PC-9 (cell line): Measurements from ENCODE around the gene AHCYL2. TPM values are rescaled to one million over a fixed set of nuclear protein-coding genes. Genes with fewer than 3 reads are reported as not detected.

Source experiments
- BruUV-seq: library from RNA; stranded (reverse); fragments of 400-500 nt; replicated peaks from 2 replicates; lab custom pipeline; 2021; lab: Mats Ljungman, UMichigan
- CTCF ChIA-PET: fragments of 300-600 bp; sonication (Branson Sonifier 250); formaldehyde crosslinking; loops from one replicate; lab custom pipeline; 2022; ENCODE audit warnings: antibody characterized with exemption; lab: Charles Lee
- POLR2A ChIA-PET: fragments of 300-600 bp; sonication (Branson Sonifier 250); formaldehyde crosslinking; loops from one replicate; lab custom pipeline; 2022; ENCODE audit warnings: antibody characterized with exemption; ENCODE audit not compliant: unreplicated experiment; lab: Charles Lee
- DNase-seq, 2 experiments: peaks; one replicate each; pipeline versions ENCODE4 v3.0.0 to v3.0.0-alpha.2; 2015 to 2022; ENCODE audit warnings: mixed read lengths in 1 of 2
- H2AFZ ChIP-seq: fragments of 200-600 bp; sonication (generic); 2 replicates; pipeline ENCODE4 v1.8.1; 2017; ENCODE audit warnings: antibody characterized with exemption
- H3F3A ChIP-seq: fragments of 200-600 bp; sonication (generic); 2 replicates; pipeline ENCODE4 v1.8.1; 2017; ENCODE audit warnings: antibody characterized with exemption, mild to moderate bottlenecking, low read depth; ENCODE audit not compliant: insufficient read depth
- H3K27ac ChIP-seq: fragments of 200-600 bp; sonication (generic); 2 replicates; pipeline ENCODE4 v1.6.1; 2016; ENCODE audit warnings: mixed run types
- H3K27me3 ChIP-seq: fragments of 200-600 bp; sonication (generic); 2 replicates; pipeline ENCODE4 v1.6.1; 2016; ENCODE audit warnings: low read depth, mixed run types; ENCODE audit not compliant: insufficient read depth
- H3K36me3 ChIP-seq: fragments of 200-600 bp; sonication (generic); 2 replicates; pipeline ENCODE4 v1.6.1; 2016; ENCODE audit warnings: low read depth, mixed run types
- H3K4me1 ChIP-seq: fragments of 200-600 bp; sonication (generic); replicated peaks from 2 replicates; pipeline ENCODE4 v1.6.1; 2016; ENCODE audit warnings: mixed run types; ENCODE audit not compliant: insufficient read depth
- H3K4me2 ChIP-seq: fragments of 200-600 bp; sonication (generic); 2 replicates; pipeline ENCODE4 v1.6.1; 2017; ENCODE audit warnings: mixed run types
- H3K4me3 ChIP-seq: fragments of 200-600 bp; sonication (generic); 2 replicates; pipeline ENCODE4 v1.6.1; 2016; ENCODE audit warnings: mixed run types
- H3K79me2 ChIP-seq: fragments of 200-600 bp; sonication (generic); 2 replicates; pipeline ENCODE4 v1.6.1; 2017; ENCODE audit warnings: low read depth, mixed run types
- H3K9me2 ChIP-seq: fragments of 200-600 bp; sonication (generic); 2 replicates; pipeline ENCODE4 v1.8.1; 2017; ENCODE audit warnings: mild to moderate bottlenecking; ENCODE audit not compliant: insufficient read depth
- H3K9me3 ChIP-seq: fragments of 200-600 bp; sonication (generic); 2 replicates; pipeline ENCODE4 v1.8.1; 2016; ENCODE audit warnings: low read depth; ENCODE audit not compliant: insufficient read depth
- H4K20me1 ChIP-seq: fragments of 200-600 bp; sonication (generic); 2 replicates; pipeline ENCODE4 v1.8.1; 2017; ENCODE audit not compliant: insufficient read depth
- CTCF ChIP-seq: fragments of 200-600 bp; sonication (generic); conservative IDR thresholded peaks from 2 replicates; pipeline ENCODE4 v1.6.1; 2017; ENCODE audit warnings: mixed run types, antibody characterized with exemption, mild to moderate bottlenecking, moderate library complexity
- EZH2 ChIP-seq: fragments of 200-600 bp; sonication (generic); IDR thresholded peaks from 2 replicates; pipeline ENCODE4 v1.8.0; 2017; ENCODE audit warnings: antibody characterized with exemption, low read depth
- intact Hi-C: fragments of 100-400 bp; cut with micrococcal nuclease; formaldehyde crosslinking; loops from one replicate; pipeline ENCODE4 v1.10.0; 2022; ENCODE audit not compliant: unreplicated experiment
- total RNA-seq: library from RNA; stranded (reverse); gene quantifications from 2 replicates; pipeline ENCODE4 v1.2.3, GENCODE V29; 2021

Gene AHCYL2
- total RNA-seq, 1 experiment from 2014 or later, result 15.7 TPM

- no peaks in the 10 kb centered on the region for H3K9me2 ChIP-seq
- POLR2A ChIA-PET, result interaction anchor here (0.5 to 1.6 kb wide), 5 partner anchors 15 to 713 kb away, joined by 3 to 13 read pairs (median 6); no protein-coding TSS in a partner anchor
- H3K4me1 ChIP-seq, result peaks cover 46% of the 10 kb centered on the region
- no peaks in the 10 kb centered on the region for H4K20me1 ChIP-seq
- no peaks in the 10 kb centered on the region for H3K79me2 ChIP-seq
- CTCF ChIA-PET, result interaction anchor here (0.6 to 1.1 kb wide), 3 partner anchors 53 to 110 kb away, joined by 3 read pairs; no protein-coding TSS in a partner anchor
- peaks cover 40% of the 10 kb centered on the region for H3K36me3 ChIP-seq
- H2AFZ ChIP-seq, result no peak overlapping the region
- H3K4me2 ChIP-seq, result peak overlapping the region; percentile 68
- intact Hi-C loops, result loop anchor here (1.0 kb wide), 2 partner anchors 15 to 20 kb away; partner anchors contain the start of gene STRIP2
- no peaks in the 10 kb centered on the region for H3K9me3 ChIP-seq
- H3K27me3 ChIP-seq, result no peaks in the 10 kb centered on the region
- peaks cover 36% of the 10 kb centered on the region for H3F3A ChIP-seq
- 0 out of 2 replicates have a peak overlapping the region, but pooled peaks have one; percentile 7 for H3K4me3 ChIP-seq
- DNase-seq, result peak; percentile 78 to 99
- TF ChIP-seq CTCF (no peak), EZH2 (no peak)
- peak overlapping the region; percentile 95 for H3K27ac ChIP-seq
- BruUV-seq, result no TSS peak
Measured at GRCh38 chr7:129454249-129454551, 229.4 kb downstream of the AHCYL2 start.

GRCh38 chr7:129456421-129456820 is 231.6 kb downstream of the AHCYL2 start:
- intact Hi-C loops, result no loop called here
- H3K9me3 ChIP-seq, result no peaks in the 10 kb centered on the region
- no peaks in the 10 kb centered on the region for H3K79me2 ChIP-seq
- H4K20me1 ChIP-seq, result no peaks in the 10 kb centered on the region
- peaks cover 53% of the 10 kb centered on the region for H3K36me3 ChIP-seq
- TF ChIP-seq CTCF (no peak), EZH2 (no peak)
- no TSS peak for BruUV-seq
- peaks cover 6% of the 10 kb centered on the region; the same call in 1 of the 2 replicates for H3K9me2 ChIP-seq
- CTCF ChIA-PET, result no interaction called here
- H3F3A ChIP-seq, result peaks cover 36% of the 10 kb centered on the region
- POLR2A ChIA-PET, result no interaction called here
- H2AFZ ChIP-seq, result no peak overlapping the region
- DNase-seq, result no peak
- no peak overlapping the region for H3K27ac ChIP-seq
- H3K4me1 ChIP-seq, result peaks cover 43% of the 10 kb centered on the region
- H3K4me2 ChIP-seq, result no peak overlapping the region
- H3K27me3 ChIP-seq, result no peaks in the 10 kb centered on the region
- H3K4me3 ChIP-seq, result no peak overlapping the region

GRCh38 chr7:129457101-129457500 is 232.3 kb downstream of the AHCYL2 start:
- Histone ChIP-seq H3K79me2 (no peaks in the 10 kb centered on the region), H3K36me3 (peaks cover 53% of the 10 kb centered on the region), H3K27ac (no peak overlapping the region), H3K4me3 (no peak overlapping the region), H4K20me1 (no peaks in the 10 kb centered on the region), H3K9me2 (peaks cover 6% of the 10 kb centered on the region; the same call in 1 of the 2 replicates), H2AFZ (no peak overlapping the region), H3K4me1 (peaks cover 36% of the 10 kb centered on the region), H3F3A (peaks cover 32% of the 10 kb centered on the region), H3K4me2 (no peak overlapping the region), H3K9me3 (no peaks in the 10 kb centered on the region), H3K27me3 (no peaks in the 10 kb centered on the region)
- POLR2A ChIA-PET, result no interaction called here
- BruUV-seq, result no TSS peak
- TF ChIP-seq EZH2 (no peak), CTCF (no peak)
- no peak for DNase-seq
- intact Hi-C loops, result no loop called here
- CTCF ChIA-PET, result no interaction called here
